ENCODE results near the gene KCNIP4.

GRCh38 chr4:21544955-21545354 lies 403.6 kb downstream of the KCNIP4 start:
- no peak for TF ChIP-seq POLR2A (IDR thresholded peaks at IDR 0.05)
- TF ChIP-seq, protein P1, sequence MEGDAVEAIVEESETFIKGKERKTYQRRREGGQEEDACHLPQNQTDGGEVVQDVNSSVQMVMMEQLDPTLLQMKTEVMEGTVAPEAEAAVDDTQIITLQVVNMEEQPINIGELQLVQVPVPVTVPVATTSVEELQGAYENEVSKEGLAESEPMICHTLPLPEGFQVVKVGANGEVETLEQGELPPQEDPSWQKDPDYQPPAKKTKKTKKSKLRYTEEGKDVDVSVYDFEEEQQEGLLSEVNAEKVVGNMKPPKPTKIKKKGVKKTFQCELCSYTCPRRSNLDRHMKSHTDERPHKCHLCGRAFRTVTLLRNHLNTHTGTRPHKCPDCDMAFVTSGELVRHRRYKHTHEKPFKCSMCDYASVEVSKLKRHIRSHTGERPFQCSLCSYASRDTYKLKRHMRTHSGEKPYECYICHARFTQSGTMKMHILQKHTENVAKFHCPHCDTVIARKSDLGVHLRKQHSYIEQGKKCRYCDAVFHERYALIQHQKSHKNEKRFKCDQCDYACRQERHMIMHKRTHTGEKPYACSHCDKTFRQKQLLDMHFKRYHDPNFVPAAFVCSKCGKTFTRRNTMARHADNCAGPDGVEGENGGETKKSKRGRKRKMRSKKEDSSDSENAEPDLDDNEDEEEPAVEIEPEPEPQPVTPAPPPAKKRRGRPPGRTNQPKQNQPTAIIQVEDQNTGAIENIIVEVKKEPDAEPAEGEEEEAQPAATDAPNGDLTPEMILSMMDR (IDR thresholded peaks at IDR 0.05), result no peak
